Nephron (organoid): ENCODE results near the gene KERA.
A peak's percentile ranks its signal among the peaks of the same experiment; 100 is the strongest.

Source experiments
- H3K27ac Mint-ChIP-seq, 3 experiments: 2 replicates each; pipeline ENCODE4 v1.8.0; 2020; ENCODE audit warnings: mixed read lengths in 3 of 3, mild to moderate bottlenecking in 2 of 3, moderate library complexity in 1 of 3
- H3K27me3 Mint-ChIP-seq: 2 replicates; pipeline ENCODE4 v1.8.0; 2021; ENCODE audit warnings: low read depth, mild to moderate bottlenecking, moderate library complexity, mixed read lengths
- H3K36me3 Mint-ChIP-seq: 2 replicates; pipeline ENCODE4 v1.8.0; 2020; ENCODE audit warnings: low read depth, mixed read lengths
- H3K4me1 Mint-ChIP-seq: 2 replicates; pipeline ENCODE4 v1.8.0; 2020; ENCODE audit warnings: mixed read lengths
- H3K4me3 Mint-ChIP-seq, 3 experiments: 2 replicates each; pipeline ENCODE4 v1.8.0; 2020; ENCODE audit warnings: mild to moderate bottlenecking in 3 of 3, mixed read lengths in 3 of 3, moderate library complexity in 2 of 3
- H3K9me3 Mint-ChIP-seq: 2 replicates; pipeline ENCODE4 v1.8.0; 2020; ENCODE audit warnings: mixed read lengths
- TF ChIP-seq, protein P1 (sequence below), 3 experiments: fragments of 200-600 bp; sonication (generic); IDR thresholded peaks; one replicate each; pipeline ENCODE4 v1.5.0; 2021; ENCODE audit warnings: antibody characterized with exemption in 3 of 3; ENCODE audit not compliant: unreplicated experiment in 3 of 3

Gene KERA

DNA sequence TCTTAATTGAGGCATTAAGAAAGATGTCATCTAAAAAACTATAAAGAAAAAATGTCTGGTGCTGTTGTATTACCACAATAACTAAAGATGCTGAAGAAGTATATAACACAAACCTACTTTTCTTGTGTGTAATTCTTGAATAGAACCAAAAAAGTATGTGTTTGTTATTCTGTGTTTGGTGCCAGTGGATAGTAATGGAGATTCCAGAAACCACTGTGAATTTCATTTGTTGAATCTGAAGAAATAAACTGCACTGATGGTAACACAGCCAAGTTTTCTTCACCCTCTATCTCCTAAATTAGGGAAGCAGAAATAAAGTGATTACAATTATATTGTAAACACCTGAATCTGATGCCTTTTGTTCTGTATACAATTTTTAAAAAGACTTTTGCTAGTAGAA is 13.1 kb upstream of the KERA start:
- Mint-ChIP-seq H3K4me1 (peaks cover 26% of the 10 kb centered on the region), H3K27me3 (peaks cover under 1% of the 10 kb centered on the region), H3K36me3 (no peaks in the 10 kb centered on the region), H3K4me3 (no peak overlapping the region), H3K9me3 (no peaks in the 10 kb centered on the region), H3K27ac (no peak overlapping the region)
- TF ChIP-seq, protein P1, sequence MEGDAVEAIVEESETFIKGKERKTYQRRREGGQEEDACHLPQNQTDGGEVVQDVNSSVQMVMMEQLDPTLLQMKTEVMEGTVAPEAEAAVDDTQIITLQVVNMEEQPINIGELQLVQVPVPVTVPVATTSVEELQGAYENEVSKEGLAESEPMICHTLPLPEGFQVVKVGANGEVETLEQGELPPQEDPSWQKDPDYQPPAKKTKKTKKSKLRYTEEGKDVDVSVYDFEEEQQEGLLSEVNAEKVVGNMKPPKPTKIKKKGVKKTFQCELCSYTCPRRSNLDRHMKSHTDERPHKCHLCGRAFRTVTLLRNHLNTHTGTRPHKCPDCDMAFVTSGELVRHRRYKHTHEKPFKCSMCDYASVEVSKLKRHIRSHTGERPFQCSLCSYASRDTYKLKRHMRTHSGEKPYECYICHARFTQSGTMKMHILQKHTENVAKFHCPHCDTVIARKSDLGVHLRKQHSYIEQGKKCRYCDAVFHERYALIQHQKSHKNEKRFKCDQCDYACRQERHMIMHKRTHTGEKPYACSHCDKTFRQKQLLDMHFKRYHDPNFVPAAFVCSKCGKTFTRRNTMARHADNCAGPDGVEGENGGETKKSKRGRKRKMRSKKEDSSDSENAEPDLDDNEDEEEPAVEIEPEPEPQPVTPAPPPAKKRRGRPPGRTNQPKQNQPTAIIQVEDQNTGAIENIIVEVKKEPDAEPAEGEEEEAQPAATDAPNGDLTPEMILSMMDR (IDR thresholded peaks at IDR 0.05; ENCODE audit: unreplicated experiment in 3 of 3) = no peak

DNA sequence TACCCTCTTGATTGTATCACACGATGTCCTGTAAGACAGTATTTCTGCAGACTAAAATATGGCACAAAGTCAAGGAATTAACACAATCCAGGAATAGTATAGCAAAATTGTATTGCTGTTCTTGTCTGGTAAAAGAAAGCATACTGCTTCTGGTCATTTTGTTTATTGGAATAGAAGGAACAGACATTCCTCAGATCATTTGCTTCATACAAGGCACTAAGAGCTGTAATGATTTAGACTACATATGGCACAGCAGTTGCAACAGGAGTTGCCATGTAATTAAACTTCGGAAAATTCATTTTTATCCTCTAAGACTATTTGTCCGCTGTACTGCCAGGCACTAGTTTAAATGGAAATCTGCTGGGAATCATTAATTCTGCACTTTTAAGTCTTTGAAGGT is 7.6 kb upstream of the KERA start:
- Mint-ChIP-seq H3K27me3 (no peaks in the 10 kb centered on the region), H3K9me3 (no peaks in the 10 kb centered on the region), H3K4me1 (no peaks in the 10 kb centered on the region), H3K36me3 (no peaks in the 10 kb centered on the region), H3K4me3 (no peak overlapping the region), H3K27ac (no peak overlapping the region)
- TF ChIP-seq, protein P1 (IDR thresholded peaks at IDR 0.05; ENCODE audit: unreplicated experiment in 3 of 3) = no peak

DNA sequence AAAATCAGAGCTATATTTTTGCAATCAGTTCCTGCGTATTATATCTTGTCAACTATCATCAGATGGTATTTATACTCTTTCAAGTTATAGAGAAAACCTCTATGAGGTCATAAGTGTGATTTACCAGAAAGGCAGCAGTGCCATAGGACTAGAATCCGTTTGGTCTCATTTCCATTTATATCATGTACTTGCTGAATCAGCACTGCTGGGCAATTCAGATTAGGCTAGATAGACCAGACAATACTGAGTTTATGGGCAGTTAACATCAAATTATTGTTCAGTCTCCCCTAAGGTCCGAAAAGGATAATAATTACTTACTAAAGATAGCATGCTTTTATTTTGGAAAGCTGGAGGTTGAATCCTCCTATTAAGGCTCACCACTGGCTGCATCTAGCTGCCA is 6.8 kb upstream of the KERA start:
- Mint-ChIP-seq H3K27me3 (no peaks in the 10 kb centered on the region), H3K36me3 (no peaks in the 10 kb centered on the region), H3K9me3 (no peaks in the 10 kb centered on the region), H3K27ac (no peak overlapping the region), H3K4me3 (no peak overlapping the region), H3K4me1 (peaks cover 1% of the 10 kb centered on the region)
- TF ChIP-seq, protein P1 (IDR thresholded peaks at IDR 0.05; ENCODE audit: unreplicated experiment in 3 of 3) = no peak

DNA sequence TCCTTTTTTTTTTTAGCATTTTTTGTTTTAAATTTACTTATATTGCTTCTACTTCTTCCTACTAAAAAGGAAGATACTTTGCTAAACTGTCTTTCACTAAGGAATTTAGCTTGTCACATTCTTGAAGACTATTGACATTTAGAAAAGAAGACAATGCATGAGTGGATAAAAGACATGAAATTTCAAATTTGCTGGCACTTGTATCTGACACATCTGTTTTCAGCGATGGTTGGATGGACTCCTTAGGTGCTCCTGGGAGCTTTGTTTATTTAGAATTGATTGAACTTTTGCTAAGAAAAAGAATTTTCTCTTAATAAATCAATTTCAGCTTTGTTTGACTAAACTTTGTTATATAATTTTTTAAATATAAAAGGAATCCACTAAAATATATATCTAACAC is 3.3 kb upstream of the KERA start:
- Mint-ChIP-seq H3K27ac (peak overlapping the region in 1 of 3 experiments; percentile 21), H3K27me3 (no peaks in the 10 kb centered on the region), H3K9me3 (no peaks in the 10 kb centered on the region), H3K4me1 (peaks cover 12% of the 10 kb centered on the region), H3K36me3 (no peaks in the 10 kb centered on the region), H3K4me3 (no peak overlapping the region)
- TF ChIP-seq, protein P1 (IDR thresholded peaks at IDR 0.05; ENCODE audit: unreplicated experiment in 3 of 3) = no peak

DNA sequence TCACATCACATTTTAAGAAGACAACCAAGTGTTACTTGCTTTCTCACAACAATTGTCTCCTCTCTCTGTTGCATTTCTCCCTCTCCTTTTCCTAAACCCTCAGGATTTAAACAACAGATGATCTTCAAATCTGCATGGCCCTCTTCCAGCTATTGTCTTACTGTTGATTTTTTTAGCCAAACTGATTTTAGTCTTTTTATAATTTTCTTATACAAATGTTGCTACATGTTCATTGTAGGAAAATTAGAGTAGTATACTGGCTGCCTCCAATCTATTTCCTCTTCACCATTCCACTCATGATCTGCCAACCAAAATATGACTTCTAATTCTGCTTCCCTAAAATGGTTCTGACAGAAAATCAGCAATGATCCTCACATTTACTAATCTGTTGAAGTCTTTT is 1.4 kb upstream of the KERA start:
- Mint-ChIP-seq H3K36me3 (no peaks in the 10 kb centered on the region), H3K27me3 (no peaks in the 10 kb centered on the region), H3K4me1 (peaks cover 16% of the 10 kb centered on the region), H3K27ac (no peak overlapping the region), H3K4me3 (no peak overlapping the region), H3K9me3 (no peaks in the 10 kb centered on the region)
- TF ChIP-seq, protein P1 (IDR thresholded peaks at IDR 0.05; ENCODE audit: unreplicated experiment in 3 of 3) = no peak

DNA sequence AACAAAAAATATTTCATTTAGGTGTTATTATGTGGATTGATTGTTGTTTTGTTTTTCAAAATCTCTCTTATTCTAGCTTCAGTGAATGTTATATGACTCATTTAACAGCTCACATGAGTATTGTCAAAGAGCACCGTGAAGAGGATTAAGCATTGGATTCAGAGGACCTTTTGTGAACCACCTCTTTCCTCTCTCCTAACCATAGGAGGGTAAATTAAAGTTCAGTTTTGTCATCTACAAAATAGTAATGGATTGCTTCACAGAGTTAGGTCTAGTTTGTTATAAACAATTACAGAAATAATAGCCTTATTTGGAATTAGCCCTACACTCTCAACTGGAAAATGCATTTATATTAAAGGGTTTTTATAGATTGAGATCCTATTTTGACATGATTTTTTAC is 962 bp upstream of the KERA start:
- H3K27me3 Mint-ChIP-seq = no peaks in the 10 kb centered on the region
- TF ChIP-seq, protein P1 (IDR thresholded peaks at IDR 0.05; ENCODE audit: unreplicated experiment in 3 of 3) = no peak
- no peak overlapping the region for H3K27ac Mint-ChIP-seq

More for the DNA sequence above, 962 bp upstream of the KERA start:
- H3K36me3 Mint-ChIP-seq = no peaks in the 10 kb centered on the region
- no peak overlapping the region for H3K4me3 Mint-ChIP-seq
- peaks cover 21% of the 10 kb centered on the region for H3K4me1 Mint-ChIP-seq
- no peaks in the 10 kb centered on the region for H3K9me3 Mint-ChIP-seq
